GM10266 (cell line): ENCODE measurements around the gene VSIG2.

Source experiments
- DNase-seq: peaks from one replicate; pipeline ENCODE4 v3.0.0; 2012; ENCODE audit errors: extremely low spot score
- CTCF ChIP-seq: IDR thresholded peaks from 2 replicates; pipeline ENCODE4 v1.5.1; 2012; ENCODE audit warnings: mild to moderate bottlenecking, low read depth; ENCODE audit not compliant: control insufficient read depth, insufficient read depth; ENCODE audit errors: missing control alignments

VSIG2 gene

GRCh38 chr11:124793466-124794278, 41.6 kb upstream of the VSIG2 start:
- peak; percentile 52 for DNase-seq
- TF ChIP-seq CTCF, result peak; percentile 69

- no peak for TF ChIP-seq CTCF
- peak; percentile 31 for DNase-seq
Measured at GRCh38 chr11:124791626-124792341, 39.7 kb upstream of the VSIG2 start.

- TF ChIP-seq CTCF, result no peak
- DNase-seq, result no peak
Measured at GRCh38 chr11:124788521-124788920, 36.5 kb upstream of the VSIG2 start.

- no peak for TF ChIP-seq CTCF
Measured at GRCh38 chr11:124784051-124784450, 32.0 kb upstream of the VSIG2 start.

GRCh38 chr11:124783002-124783401, 30.9 kb upstream of the VSIG2 start:
- no peak for DNase-seq
- no peak for TF ChIP-seq CTCF

More at GRCh38 chr11:124784051-124784450, 32.0 kb upstream of the VSIG2 start:
- DNase-seq, result no peak

GRCh38 chr11:124779568-124779967, 27.5 kb upstream of the VSIG2 start:
- no peak for DNase-seq
- TF ChIP-seq CTCF, result no peak

- no peak for TF ChIP-seq CTCF
Measured at GRCh38 chr11:124778281-124778680, 26.2 kb upstream of the VSIG2 start.

More at GRCh38 chr11:124778281-124778680, 26.2 kb upstream of the VSIG2 start:
- no peak for DNase-seq
